Testis (tissue), 3 donors: Measurements from ENCODE around the gene HACL1. TPM values are rescaled to one million over a fixed set of nuclear protein-coding genes. Genes with fewer than 3 reads are reported as not detected.

Source experiments
- DNase-seq: peaks from one replicate; pipeline ENCODE4 v3.0.0-alpha.2; 2019
- H3K27ac ChIP-seq, 2 donors: fragments of 200-600 bp; sonication (generic); one replicate each; pipeline ENCODE4 v1.5.1; 2019
- H3K27me3 ChIP-seq: fragments of 200-600 bp; sonication (generic); one replicate; pipeline ENCODE4 v1.5.1; 2019
- H3K36me3 ChIP-seq: fragments of 200-600 bp; sonication (generic); one replicate; pipeline ENCODE4 v1.5.1; 2017; ENCODE audit warnings: low read depth; ENCODE audit errors: missing control alignments
- H3K4me1 ChIP-seq: fragments of 200-600 bp; sonication (generic); one replicate; pipeline ENCODE4 v1.5.1; 2019
- H3K4me3 ChIP-seq, 2 donors: fragments of 200-600 bp; sonication (generic); one replicate each; pipeline ENCODE4 v1.5.1; 2017 to 2019
- H3K9me3 ChIP-seq: fragments of 200-600 bp; sonication (generic); one replicate; pipeline ENCODE4 v1.5.1; 2017
- POLR2A ChIP-seq: fragments of 450-650 bp; IDR thresholded peaks from one replicate; pipeline ENCODE4 v1.6.1; 2017; ENCODE audit warnings: antibody characterized with exemption, mild to moderate bottlenecking, moderate library complexity
- WGBS, 2 donors: methylation state at CpG; one replicate each; pipeline ENCODE4 v1.1.5; 2018; 5-methylcytosine and 5-hydroxymethylcytosine counted together
- intact Hi-C: fragments of 100-400 bp; cut with DNase I; formaldehyde crosslinking; loops from one replicate; pipeline ENCODE4 v1.15.1; 2023; ENCODE audit warnings: low total_unique reads
- polyA plus RNA-seq: library from polyadenylated mRNA; stranded (reverse); fragments of 350-450 nt; fragmentation: Illumina TruSeq; extraction: RNeasy Lipid Tissue Mini Kit (QIAGEN cat#74804); gene quantifications from one replicate; pipeline ENCODE4 v1.2.3, GENCODE V29; 2014; ENCODE audit warnings: low read depth, low replicate concordance; ENCODE audit not compliant: insufficient read depth
- total RNA-seq, 2 donors: library from RNA; depleted of rRNA; stranded (reverse); fragments of >200 nt; gene quantifications; one replicate each; pipeline ENCODE4 v1.2.3, GENCODE V29; 2016
- TF ChIP-seq, protein P1 (sequence below), 3 experiments: fragments of 450-650 bp in 2 of 3; fragments of 200-600 bp in 1 of 3; sonication (generic) in 1 of 3; IDR thresholded peaks; one replicate each; pipeline ENCODE4 v1.5.1; 2016 to 2019; ENCODE audit warnings: antibody characterized with exemption in 3 of 3, mild to moderate bottlenecking in 2 of 3, moderate library complexity in 1 of 3

The HACL1 gene
- total and polyA plus RNA-seq, 3 donors from 2014 or later, result 35.7 to 44.3 (median 42.2) TPM

DNA sequence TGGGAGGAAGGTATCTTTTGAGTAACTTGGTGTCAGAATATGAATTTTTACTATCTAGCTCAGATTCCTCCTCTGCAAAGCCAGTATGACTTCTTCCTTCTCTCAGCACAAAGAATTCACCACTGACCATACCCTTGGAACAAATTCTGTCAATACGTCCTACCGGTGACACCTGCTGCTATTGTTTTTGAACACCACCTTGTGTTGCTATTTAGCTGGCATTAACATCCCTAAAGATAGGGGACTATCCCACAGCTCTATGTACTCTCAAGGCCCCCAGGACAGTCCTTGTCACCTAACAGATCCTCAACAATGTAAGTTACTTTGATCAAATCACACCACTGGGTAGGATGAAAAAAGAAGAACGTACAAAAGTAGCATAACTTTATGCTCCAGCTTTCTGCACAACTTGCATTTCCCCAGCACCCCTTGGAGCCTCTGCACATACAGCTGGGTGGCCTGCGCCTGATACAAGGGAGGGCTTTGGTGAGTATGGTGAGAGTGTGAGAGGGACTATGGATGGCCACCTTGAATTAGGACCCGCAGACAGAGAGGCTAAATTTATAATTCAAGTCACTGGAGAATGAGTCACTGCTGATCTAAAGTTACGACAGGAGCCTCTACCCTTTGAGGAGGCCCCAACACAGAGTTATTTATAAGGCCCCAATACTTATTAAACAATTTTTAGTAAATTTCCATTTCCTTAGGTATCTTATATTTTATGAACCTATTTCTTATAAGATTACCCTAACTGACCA, 77.5 kb downstream of the HACL1 start:
- Histone ChIP-seq H3K4me3 (no peak overlapping the region), H3K27ac (no peak overlapping the region), H3K4me1 (no peaks in the 10 kb centered on the region), H3K9me3 (no peaks in the 10 kb centered on the region), H3K36me3 (no peaks in the 10 kb centered on the region), H3K27me3 (no peaks in the 10 kb centered on the region)
- no peak for TF ChIP-seq POLR2A
- TF ChIP-seq, protein P1, sequence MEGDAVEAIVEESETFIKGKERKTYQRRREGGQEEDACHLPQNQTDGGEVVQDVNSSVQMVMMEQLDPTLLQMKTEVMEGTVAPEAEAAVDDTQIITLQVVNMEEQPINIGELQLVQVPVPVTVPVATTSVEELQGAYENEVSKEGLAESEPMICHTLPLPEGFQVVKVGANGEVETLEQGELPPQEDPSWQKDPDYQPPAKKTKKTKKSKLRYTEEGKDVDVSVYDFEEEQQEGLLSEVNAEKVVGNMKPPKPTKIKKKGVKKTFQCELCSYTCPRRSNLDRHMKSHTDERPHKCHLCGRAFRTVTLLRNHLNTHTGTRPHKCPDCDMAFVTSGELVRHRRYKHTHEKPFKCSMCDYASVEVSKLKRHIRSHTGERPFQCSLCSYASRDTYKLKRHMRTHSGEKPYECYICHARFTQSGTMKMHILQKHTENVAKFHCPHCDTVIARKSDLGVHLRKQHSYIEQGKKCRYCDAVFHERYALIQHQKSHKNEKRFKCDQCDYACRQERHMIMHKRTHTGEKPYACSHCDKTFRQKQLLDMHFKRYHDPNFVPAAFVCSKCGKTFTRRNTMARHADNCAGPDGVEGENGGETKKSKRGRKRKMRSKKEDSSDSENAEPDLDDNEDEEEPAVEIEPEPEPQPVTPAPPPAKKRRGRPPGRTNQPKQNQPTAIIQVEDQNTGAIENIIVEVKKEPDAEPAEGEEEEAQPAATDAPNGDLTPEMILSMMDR (IDR thresholded peaks at IDR 0.05), result no peak
- intact Hi-C loops, result no loop called here
- WGBS, 2 donors, result 84 to 90% methylated on average over 6 of the region's 6 CpGs
- no peak for DNase-seq

DNA sequence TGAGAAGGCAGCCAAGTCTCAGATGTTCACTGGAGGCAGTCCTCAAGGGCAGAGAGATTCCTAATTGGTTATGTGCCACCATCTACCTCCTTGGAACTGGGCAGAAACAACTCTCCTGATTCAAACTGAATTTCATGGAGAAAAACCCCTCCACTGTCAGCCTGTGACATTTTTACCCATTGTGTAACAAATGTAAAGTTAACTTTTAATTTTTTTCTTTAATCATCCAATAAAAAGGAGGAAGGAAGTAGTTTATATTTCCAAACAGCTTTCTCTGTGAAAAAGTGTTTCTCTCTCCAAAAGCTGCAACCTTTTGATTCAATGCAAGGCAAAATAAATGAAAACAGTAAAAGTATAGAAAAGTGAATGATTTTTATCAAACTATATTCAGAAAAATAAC, 79.4 kb downstream of the HACL1 start:
- Histone ChIP-seq H3K27me3 (no peaks in the 10 kb centered on the region), H3K4me3 (no peak overlapping the region), H3K9me3 (no peaks in the 10 kb centered on the region), H3K27ac (no peak overlapping the region), H3K4me1 (no peaks in the 10 kb centered on the region), H3K36me3 (no peaks in the 10 kb centered on the region)
- no peak for DNase-seq
- TF ChIP-seq POLR2A, result no peak
- TF ChIP-seq, protein P1 (IDR thresholded peaks at IDR 0.05), result no peak
- intact Hi-C loops, result no loop called here

DNA sequence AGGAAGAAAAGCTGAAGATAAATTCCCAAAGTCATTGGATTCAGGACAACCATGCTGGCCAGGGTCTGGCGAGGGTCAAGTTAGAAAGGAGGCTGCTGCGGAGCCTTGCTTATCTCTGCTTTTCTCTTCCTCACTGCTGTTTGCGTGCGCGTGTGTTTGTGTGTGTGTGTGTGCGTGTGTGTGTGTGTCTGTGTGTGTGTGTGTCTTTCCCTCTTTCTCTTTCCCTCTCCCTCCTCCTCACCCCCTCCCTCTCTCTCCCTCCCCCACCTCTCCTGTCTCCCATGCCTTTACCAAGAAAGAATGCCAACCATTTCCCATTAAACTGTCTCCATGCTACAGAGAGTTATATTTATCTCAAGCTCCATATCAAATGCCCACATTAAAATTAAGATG, 79.8 kb downstream of the HACL1 start, which contains the start of gene COLQ:
COLQ (minus strand) TSS at position 134 of the 393 bp plus-strand sequence; CDS start at position 53, 81 bp downstream.
- H3K27me3 ChIP-seq, result no peaks in the 10 kb centered on the region
- H3K36me3 ChIP-seq, result no peaks in the 10 kb centered on the region
- H3K4me3 ChIP-seq, result no peak within 1 kb of the TSS
- TF ChIP-seq POLR2A, result no peak
- TF ChIP-seq, protein P1 (IDR thresholded peaks at IDR 0.05), result no peak
- no peaks in the 10 kb centered on the region for H3K9me3 ChIP-seq
- no peak within 1 kb of the TSS for H3K27ac ChIP-seq
- no peaks in the 10 kb centered on the region for H3K4me1 ChIP-seq
- intact Hi-C loops, result no loop called here
- WGBS, 2 donors, result 50 to 52% methylated on average over 6 of the region's 6 CpGs
- no peak for DNase-seq

DNA sequence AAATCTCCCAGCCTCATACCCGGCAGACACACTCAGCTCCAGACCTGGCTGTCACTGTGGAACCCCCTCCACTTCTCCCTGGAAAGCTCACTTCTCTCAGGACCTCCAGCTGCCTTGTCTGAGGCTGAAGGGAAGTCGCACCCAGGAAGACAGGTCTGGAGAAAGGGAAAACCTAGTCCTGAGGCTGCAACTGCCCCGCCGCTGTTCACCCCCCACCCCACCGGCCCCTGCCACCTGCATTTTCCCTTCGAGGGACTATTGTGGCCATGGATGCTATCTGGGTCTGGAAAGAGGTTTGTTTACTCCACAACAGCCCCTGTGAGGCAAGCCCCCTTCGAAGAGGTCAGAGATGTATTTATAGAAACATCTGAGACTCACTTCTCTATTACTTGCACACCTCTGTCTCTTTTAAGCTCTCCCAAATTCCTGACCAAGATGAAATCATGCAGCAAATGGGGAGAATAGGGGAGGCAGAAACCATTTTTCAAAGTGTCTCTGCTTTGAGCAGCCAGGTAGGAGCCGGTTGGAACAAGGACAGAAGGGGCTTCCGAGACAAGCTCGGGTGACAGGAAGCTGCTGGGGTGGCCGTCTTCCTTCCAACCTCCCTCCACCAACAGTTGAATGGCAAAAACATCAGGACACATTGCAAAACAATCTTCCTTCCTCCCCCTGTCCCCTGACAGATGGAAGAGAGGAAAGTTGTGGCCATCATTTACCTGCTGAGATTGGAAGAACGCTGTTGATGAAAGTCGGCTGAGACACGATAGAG, 80.4 kb downstream of the HACL1 start:
- Histone ChIP-seq H3K36me3 (no peaks in the 10 kb centered on the region), H3K27me3 (no peaks in the 10 kb centered on the region), H3K27ac (no peak overlapping the region), H3K4me3 (no peak overlapping the region), H3K9me3 (no peaks in the 10 kb centered on the region), H3K4me1 (no peaks in the 10 kb centered on the region)
- WGBS, 2 donors, result 62 to 75% methylated on average over 11 to 14 of the region's 14 CpGs
- TF ChIP-seq POLR2A, result no peak
- TF ChIP-seq, protein P1 (IDR thresholded peaks at IDR 0.05), result no peak
- intact Hi-C loops, result no loop called here
- DNase-seq, result no peak
